Heart left ventricle (tissue), 16 donors: ENCODE results near the gene PHOSPHO1. TPM values are rescaled to one million over a fixed set of nuclear protein-coding genes. Genes with fewer than 3 reads are reported as not detected.

Source experiments
- ATAC-seq, 4 donors: fragments of 200-7000 bp; cut with Tn5 transposase; one replicate each; pipeline ENCODE4 v1.9.1; 2020 to 2022; ENCODE audit warnings: moderate library complexity in 4 of 4, mild to moderate bottlenecking in 3 of 4, moderate number of reproducible peaks in 1 of 4
- DNase-seq, 5 donors: peaks; one replicate each; pipeline ENCODE4 v3.0.0-alpha.2; 2020
- H3K27ac ChIP-seq, 12 donors: fragments of 200-600 bp; sonication (generic) in 4 of 12; one replicate each; pipeline versions ENCODE4 v1.5.0 to v1.8.0; 2016 to 2022; ENCODE audit warnings: mild to moderate bottlenecking in 2 of 12
- H3K27me3 ChIP-seq, 9 donors: fragments of 200-600 bp; sonication (generic) in 2 of 9; one replicate each; pipeline versions ENCODE4 v1.5.1 to v1.8.0; 2016 to 2022; ENCODE audit warnings: mild to moderate bottlenecking in 3 of 9
- H3K36me3 ChIP-seq, 9 donors: fragments of 200-600 bp; sonication (generic) in 2 of 9; one replicate each; pipeline versions ENCODE4 v1.5.0 to v1.8.0; 2018 to 2022; ENCODE audit warnings: mild to moderate bottlenecking in 2 of 9
- H3K4me1 ChIP-seq, 12 donors: fragments of 200-600 bp; sonication (generic) in 4 of 12; one replicate each; pipeline versions ENCODE4 v1.5.0 to v1.8.0; 2016 to 2022; ENCODE audit warnings: mild to moderate bottlenecking in 3 of 12
- H3K4me3 ChIP-seq, 12 donors: fragments of 200-600 bp; sonication (generic) in 4 of 12; one replicate each; pipeline versions ENCODE4 v1.5.0 to v1.8.0; 2017 to 2022; ENCODE audit warnings: mild to moderate bottlenecking in 9 of 12, moderate library complexity in 4 of 12
- H3K9me3 ChIP-seq, 12 donors: fragments of 200-600 bp; sonication (generic) in 4 of 12; one replicate each; pipeline versions ENCODE4 v1.5.0 to v1.8.0; 2016 to 2022; ENCODE audit warnings: mild to moderate bottlenecking in 1 of 12
- POLR2A ChIP-seq, 2 donors: fragments of 450-650 bp; IDR thresholded peaks; one replicate each; pipeline ENCODE4 v1.6.1; 2017; ENCODE audit warnings: antibody characterized with exemption in 2 of 2, mild to moderate bottlenecking in 2 of 2, moderate library complexity in 2 of 2
- WGBS, 4 donors: extraction: QIAGEN DNeasy Blood & Tissue Kit in 2 of 4; methylation state at CpG; one replicate each; pipeline versions ENCODE4 v1.1.5 to v1.1.7; 2013 to 2018; 5-methylcytosine and 5-hydroxymethylcytosine counted together
- intact Hi-C, 10 donors: fragments of 100-400 bp; cut with DNase I; formaldehyde crosslinking; loops; one replicate each; pipeline versions ENCODE4 v1.11.1 to v1.14.2; 2022
- polyA plus RNA-seq, 2 donors: library from polyadenylated mRNA; stranded (reverse); fragments of 200-250 nt; gene quantifications; one replicate each; pipeline ENCODE4 v1.2.3, GENCODE V29; 2013
- total RNA-seq, 9 donors: library from RNA; depleted of rRNA in 2 of 9; stranded (reverse); fragments of >200 nt in 2 of 9; fragmentation: NEBNext Ultra II Directional in 3 of 9; extraction: Animal tissue kit (Norgen Biotek cat#: 25700) in 3 of 9; gene quantifications; one replicate each; pipeline versions ENCODE4 v1.1.0 to v1.2.4, GENCODE V29; 2016 to 2023
- TF ChIP-seq, protein P1 (sequence below), 12 donors: fragments of 200-600 bp; sonication (generic) in 4 of 12; IDR thresholded peaks; one replicate each; pipeline versions ENCODE4 v1.5.0 to v1.8.0; 2018 to 2022; ENCODE audit warnings: antibody characterized with exemption in 12 of 12, mild to moderate bottlenecking in 5 of 12
- donor health status: ischemic (EF 13 %, LVEDD 7.1; RV severe dilation, severe dysfunction).
- donor health status: healthy with polysubstance abuse.
- donor health status: DM: no; HTN: yes; CAD: no.
- donor health status: DM: no; HTN: no; CAD: no.
- donor health status: ischemic (EF 25% LVEDD 6.9; RV normal size, moderate dysfunction).
- donor health status: ischemic (EF 25% LVEDD 5.7; RV mildly dilated, moderate dysfunction).
- donor health status: healthy.
- donor health status: DM: yes; HTN: yes; CAD: no.
- donor health status: ischemic (EF 35%, LVEDD 5.7; RV mildly dilated, moderate dysfunction).
- donor health status: nonischemic (EF 11% LVEDD 7.7; RV severe dilation, severe dysfunction).
- donor health status: DM: yes; HTN: yes; CAD: no.
- donor health status: PGD.
- donor health status: ischemic (EF 29% LVEDD 5.4; RV normal size, mild dysfunction).
- donor health status: nonischemic (EF 23%, LVEDD 6.1; RV moderate dilation, normal function).

Gene PHOSPHO1
- total and polyA plus RNA-seq, 11 donors, result 0.35 to 1.3 (median 0.66) TPM

DNA sequence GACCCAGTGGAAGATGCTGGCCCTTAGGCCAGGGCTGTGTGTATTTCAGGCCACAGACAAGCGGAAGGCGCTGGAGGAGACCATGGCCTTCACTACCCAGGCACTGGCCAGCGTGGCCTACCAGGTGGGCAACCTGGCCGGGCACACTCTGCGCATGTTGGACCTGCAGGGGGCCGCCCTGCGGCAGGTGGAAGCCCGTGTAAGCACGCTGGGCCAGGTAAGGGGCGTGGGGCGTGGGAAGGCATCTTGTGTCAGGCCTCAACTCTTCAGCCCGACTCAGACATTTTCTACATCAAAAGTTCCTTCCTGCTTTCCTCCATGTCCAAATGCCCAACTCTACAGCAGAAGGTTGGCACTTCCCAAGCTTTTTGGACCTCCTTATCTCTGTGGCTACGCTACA lies 14.1 kb downstream of the PHOSPHO1 start:
- Histone ChIP-seq H3K4me1 (peaks cover 5 to 88% (median 37%) of the 10 kb centered on the region in 12 donors), H3K4me3 (no peak overlapping the region), H3K27ac (peak overlapping the region; percentile 43 to 91 (median 70)), H3K9me3 (no peaks in the 10 kb centered on the region), H3K36me3 (peaks cover 0 to 9% (median 0%) of the 10 kb centered on the region in 9 donors), H3K27me3 (peaks cover 0 to 29% (median 8%) of the 10 kb centered on the region in 9 donors)
- DNase-seq, result no peak
- TF ChIP-seq POLR2A (IDR thresholded peaks at IDR 0.05), result no peak
- TF ChIP-seq, protein P1, sequence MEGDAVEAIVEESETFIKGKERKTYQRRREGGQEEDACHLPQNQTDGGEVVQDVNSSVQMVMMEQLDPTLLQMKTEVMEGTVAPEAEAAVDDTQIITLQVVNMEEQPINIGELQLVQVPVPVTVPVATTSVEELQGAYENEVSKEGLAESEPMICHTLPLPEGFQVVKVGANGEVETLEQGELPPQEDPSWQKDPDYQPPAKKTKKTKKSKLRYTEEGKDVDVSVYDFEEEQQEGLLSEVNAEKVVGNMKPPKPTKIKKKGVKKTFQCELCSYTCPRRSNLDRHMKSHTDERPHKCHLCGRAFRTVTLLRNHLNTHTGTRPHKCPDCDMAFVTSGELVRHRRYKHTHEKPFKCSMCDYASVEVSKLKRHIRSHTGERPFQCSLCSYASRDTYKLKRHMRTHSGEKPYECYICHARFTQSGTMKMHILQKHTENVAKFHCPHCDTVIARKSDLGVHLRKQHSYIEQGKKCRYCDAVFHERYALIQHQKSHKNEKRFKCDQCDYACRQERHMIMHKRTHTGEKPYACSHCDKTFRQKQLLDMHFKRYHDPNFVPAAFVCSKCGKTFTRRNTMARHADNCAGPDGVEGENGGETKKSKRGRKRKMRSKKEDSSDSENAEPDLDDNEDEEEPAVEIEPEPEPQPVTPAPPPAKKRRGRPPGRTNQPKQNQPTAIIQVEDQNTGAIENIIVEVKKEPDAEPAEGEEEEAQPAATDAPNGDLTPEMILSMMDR (IDR thresholded peaks at IDR 0.05), result no peak
- no peak for ATAC-seq
- 78 to 85% (median 84%) methylated on average over 7 to 13 of the region's 13 CpGs for WGBS, 4 donors
- intact Hi-C loops, result loop anchor here in 1 of 10 donors (2.0 kb wide), 1 partner anchor 24 kb away; no protein-coding TSS in a partner anchor

- Histone ChIP-seq H3K4me1 (peaks cover 5 to 95% (median 40%) of the 10 kb centered on the region in 12 donors), H3K27me3 (peaks cover 0 to 18% (median 5%) of the 10 kb centered on the region in 9 donors), H3K36me3 (peaks cover 0 to 3% (median 0%) of the 10 kb centered on the region in 9 donors), H3K27ac (peak overlapping the region in 11 of 12 donors; percentile 6 to 91 (median 58)), H3K4me3 (peak overlapping the region in 4 of 12 donors; percentile 0 to 68 (median 14)), H3K9me3 (no peaks in the 10 kb centered on the region)
- intact Hi-C loops, result loop anchor here in 1 of 10 donors (5.0 kb wide), 1 partner anchor 47 kb away; no protein-coding TSS in a partner anchor
- 43 to 58% (median 53%) methylated on average over 12 of the region's 12 CpGs for WGBS, 4 donors
- TF ChIP-seq, protein P1 (IDR thresholded peaks at IDR 0.05), result no peak
- no peak for TF ChIP-seq POLR2A (IDR thresholded peaks at IDR 0.05)
- no peak for DNase-seq
- ATAC-seq, result no peak
Measured at GRCh38 chr17:49214676-49215360, 15.8 kb downstream of the PHOSPHO1 start.

DNA sequence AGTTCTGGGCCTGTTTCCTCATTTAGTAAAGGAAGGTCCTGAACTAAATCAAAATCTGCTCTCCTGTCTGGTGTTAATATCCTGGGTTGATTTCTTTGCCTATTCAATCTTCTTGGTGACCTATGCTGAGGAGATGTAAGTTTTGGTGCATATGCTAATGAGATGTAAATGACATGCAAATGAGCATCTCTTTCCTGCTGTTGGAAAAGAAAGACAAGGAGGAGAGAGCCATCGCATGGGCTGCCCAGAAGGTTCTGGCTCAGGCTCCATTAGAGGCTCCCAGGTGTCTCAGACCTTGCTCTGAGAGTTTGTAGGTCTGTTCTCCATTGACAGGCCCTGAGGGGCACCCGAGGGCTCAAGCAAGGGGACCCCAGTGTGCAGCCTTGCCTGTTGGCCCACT lies 16.7 kb downstream of the PHOSPHO1 start:
- intact Hi-C loops, result loop anchor here in 1 of 10 donors (5.0 kb wide), 1 partner anchor 48 kb away; no protein-coding TSS in a partner anchor
- H3K4me1 ChIP-seq, result peaks cover 5 to 97% (median 46%) of the 10 kb centered on the region in 12 donors
- 59 to 84% (median 83%) methylated on average over 2 of the region's 2 CpGs for WGBS, 4 donors
- TF ChIP-seq, protein P1 (IDR thresholded peaks at IDR 0.05), result no peak
- TF ChIP-seq POLR2A (IDR thresholded peaks at IDR 0.05), result no peak
- H3K27me3 ChIP-seq, result peaks cover 0 to 8% (median 0%) of the 10 kb centered on the region in 9 donors
- peak overlapping the region in 4 of 12 donors; percentile 8 to 68 (median 18) for H3K4me3 ChIP-seq
- peak overlapping the region in 10 of 12 donors; percentile 6 to 91 (median 32) for H3K27ac ChIP-seq
- ATAC-seq (no peak), DNase-seq (no peak)
- no peaks in the 10 kb centered on the region for H3K36me3 ChIP-seq
- H3K9me3 ChIP-seq, result no peaks in the 10 kb centered on the region

DNA sequence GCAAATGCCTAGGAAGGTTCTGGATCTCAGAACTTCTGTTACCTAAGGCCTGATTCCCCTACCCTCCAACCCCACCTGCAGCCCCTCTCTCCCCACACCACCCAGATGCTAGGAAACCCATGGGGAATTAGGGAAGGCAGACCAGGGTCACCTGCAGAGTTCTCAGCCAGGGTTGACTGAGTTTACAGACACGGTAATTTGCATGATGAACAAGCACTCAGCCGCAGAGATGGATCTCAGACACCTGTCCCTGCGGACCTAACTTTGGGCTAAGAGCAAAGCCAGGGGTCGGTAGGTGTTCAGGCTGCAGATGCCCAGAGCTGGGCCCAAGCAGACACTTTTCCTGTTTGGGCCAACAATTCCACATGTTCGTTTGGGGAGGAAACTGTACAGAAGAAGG lies 17.2 kb downstream of the PHOSPHO1 start:
- peak overlapping the region in 5 of 12 donors; percentile 17 to 91 (median 39) for H3K27ac ChIP-seq
- H3K9me3 ChIP-seq, result no peaks in the 10 kb centered on the region
- H3K4me3 ChIP-seq, result peak overlapping the region in 3 of 12 donors; percentile 8 to 68 (median 66)
- intact Hi-C loops, result loop anchor here in 1 of 10 donors (5.0 kb wide), 1 partner anchor 49 kb away; no protein-coding TSS in a partner anchor
- H3K4me1 ChIP-seq, result peaks cover 5 to 98% (median 46%) of the 10 kb centered on the region in 12 donors
- DNase-seq (no peak), ATAC-seq (no peak)
- peaks cover 0 to 7% (median 0%) of the 10 kb centered on the region in 9 donors for H3K27me3 ChIP-seq
- no peaks in the 10 kb centered on the region for H3K36me3 ChIP-seq
- TF ChIP-seq POLR2A (IDR thresholded peaks at IDR 0.05), result no peak
- TF ChIP-seq, protein P1 (IDR thresholded peaks at IDR 0.05), result no peak
- 64 to 76% (median 68%) methylated on average over 5 of the region's 5 CpGs for WGBS, 4 donors
